ENCODE results near the gene RNF166. TPM values are rescaled to one million over a fixed set of nuclear protein-coding genes. Genes with fewer than 3 reads are reported as not detected.

Gene RNF166
- total RNA-seq, 4 donors from 2014 or later, result 23.3 to 33.5 (median 27.5) TPM

GRCh38 chr16:88687676-88688012, 18.6 kb downstream of the RNF166 start:
- intact Hi-C loops (cut with DNase I), result no loop called here
- no peak overlapping the region for H3K4me3 ChIP-seq
- DNase-seq (ENCODE audit: extremely low spot score), result no peak
- H3K4me1 ChIP-seq, result peaks cover 19 to 29% (median 26%) of the 10 kb centered on the region in 4 donors
- TF ChIP-seq EP300 (IDR thresholded peaks at IDR 0.05), result no peak
- no peak for TF ChIP-seq POLR2A (IDR thresholded peaks at IDR 0.05; ENCODE audit: low read depth)
- no peak for TF ChIP-seq CTCF (IDR thresholded peaks at IDR 0.05)
- H3K27me3 ChIP-seq, result peaks cover 0 to 97% (median 64%) of the 10 kb centered on the region in 4 donors
- no peak overlapping the region for H3K27ac ChIP-seq (replicated peaks in 1 of 4)
- no peaks in the 10 kb centered on the region for H3K36me3 ChIP-seq
- WGBS, result 53% methylated on average over 3 of the region's 3 CpGs
- no peaks in the 10 kb centered on the region for H3K9me3 ChIP-seq

- intact Hi-C loops (cut with DNase I), result no loop called here
- peaks cover 0 to 97% (median 64%) of the 10 kb centered on the region in 4 donors for H3K27me3 ChIP-seq
These were observed 19.0 kb downstream of the RNF166 start for GRCh38 chr16:88687254-88687576.

GRCh38 chr16:88686439-88687253, 19.6 kb downstream of the RNF166 start, which contains the start of gene SNAI3:
Gene SNAI3, minus strand, starts transcription at chr16:88686507. Its CDS starts 101 bp downstream, at chr16:88686406.
- intact Hi-C loops (cut with DNase I), result no loop called here
- WGBS, result 11% methylated on average over 14 of the region's 65 CpGs
- H3K4me1 ChIP-seq, result peaks cover 25 to 29% (median 26%) of the 10 kb centered on the region in 4 donors
- DNase-seq (ENCODE audit: extremely low spot score), result no peak
- H3K36me3 ChIP-seq, result no peaks in the 10 kb centered on the region
- H3K4me3 ChIP-seq, result peak within 1 kb of the TSS; percentile 51 to 65 (median 52)
- H3K27me3 ChIP-seq, result peaks cover 0 to 97% (median 67%) of the 10 kb centered on the region in 4 donors
- TF ChIP-seq EP300 (IDR thresholded peaks at IDR 0.05), result no peak
- TF ChIP-seq POLR2AphosphoS5 (IDR thresholded peaks at IDR 0.05), result peak in 1 of 2 donors; percentile 15
- H3K9me3 ChIP-seq, result no peaks in the 10 kb centered on the region
- H3K27ac ChIP-seq (replicated peaks in 1 of 4), result peak within 1 kb of the TSS in 1 of 4 donors; percentile 23

More at GRCh38 chr16:88687254-88687576, 19.0 kb downstream of the RNF166 start:
- Histone ChIP-seq H3K36me3 (no peaks in the 10 kb centered on the region), H3K27ac (replicated peaks in 1 of 4) (no peak overlapping the region), H3K4me1 (peaks cover 19 to 29% (median 25%) of the 10 kb centered on the region in 4 donors), H3K4me3 (peak overlapping the region in 1 of 4 donors; percentile 51), H3K9me3 (no peaks in the 10 kb centered on the region)
- TF ChIP-seq EP300 (IDR thresholded peaks at IDR 0.05) (no peak), POLR2AphosphoS5 (IDR thresholded peaks at IDR 0.05) (no peak), POLR2A (IDR thresholded peaks at IDR 0.05; ENCODE audit: low read depth) (no peak), CTCF (IDR thresholded peaks at IDR 0.05) (no peak)
- WGBS, result 71% methylated on average over 6 of the region's 10 CpGs
- no peak for DNase-seq (ENCODE audit: extremely low spot score)

GRCh38 chr16:88686062-88686438, 20.2 kb downstream of the RNF166 start:
- H3K4me3 ChIP-seq, result peak overlapping the region; percentile 51 to 65 (median 52)
- WGBS, result no CpG with 5 or more reads among the region's 25 CpGs
- intact Hi-C loops (cut with DNase I), result no loop called here
- TF ChIP-seq POLR2A (IDR thresholded peaks at IDR 0.05; ENCODE audit: low read depth) (no peak), CTCF (IDR thresholded peaks at IDR 0.05) (no peak), EP300 (IDR thresholded peaks at IDR 0.05) (no peak), POLR2AphosphoS5 (IDR thresholded peaks at IDR 0.05) (no peak)
- H3K36me3 ChIP-seq, result no peaks in the 10 kb centered on the region
- H3K27ac ChIP-seq (replicated peaks in 1 of 4), result peak overlapping the region in 1 of 4 donors; percentile 23
- peaks cover 29 to 31% (median 30%) of the 10 kb centered on the region in 4 donors for H3K4me1 ChIP-seq
- peaks cover 0 to 97% (median 70%) of the 10 kb centered on the region in 4 donors for H3K27me3 ChIP-seq
- DNase-seq (ENCODE audit: extremely low spot score), result no peak
- H3K9me3 ChIP-seq, result no peaks in the 10 kb centered on the region

GRCh38 chr16:88685156-88686061, 20.8 kb downstream of the RNF166 start:
- Histone ChIP-seq H3K4me1 (peaks cover 29 to 31% (median 30%) of the 10 kb centered on the region in 4 donors), H3K36me3 (no peaks in the 10 kb centered on the region), H3K4me3 (peak overlapping the region; percentile 51 to 65 (median 52)), H3K27ac (replicated peaks in 1 of 4) (no peak overlapping the region), H3K9me3 (no peaks in the 10 kb centered on the region), H3K27me3 (peaks cover 0 to 97% (median 69%) of the 10 kb centered on the region in 4 donors)
- intact Hi-C loops (cut with DNase I), result no loop called here
- WGBS, result 14% methylated on average over 8 of the region's 33 CpGs
- TF ChIP-seq CTCF (IDR thresholded peaks at IDR 0.05) (peak in 2 of 3 experiments; percentile 13 to 40), POLR2AphosphoS5 (IDR thresholded peaks at IDR 0.05) (no peak), EP300 (IDR thresholded peaks at IDR 0.05) (no peak), POLR2A (IDR thresholded peaks at IDR 0.05; ENCODE audit: low read depth) (no peak)
- DNase-seq (ENCODE audit: extremely low spot score), result no peak

Data from esophagus muscularis mucosa (tissue), 4 donors.